Measurements from ENCODE around the gene ADAMTS10.

Gene ADAMTS10

DNA sequence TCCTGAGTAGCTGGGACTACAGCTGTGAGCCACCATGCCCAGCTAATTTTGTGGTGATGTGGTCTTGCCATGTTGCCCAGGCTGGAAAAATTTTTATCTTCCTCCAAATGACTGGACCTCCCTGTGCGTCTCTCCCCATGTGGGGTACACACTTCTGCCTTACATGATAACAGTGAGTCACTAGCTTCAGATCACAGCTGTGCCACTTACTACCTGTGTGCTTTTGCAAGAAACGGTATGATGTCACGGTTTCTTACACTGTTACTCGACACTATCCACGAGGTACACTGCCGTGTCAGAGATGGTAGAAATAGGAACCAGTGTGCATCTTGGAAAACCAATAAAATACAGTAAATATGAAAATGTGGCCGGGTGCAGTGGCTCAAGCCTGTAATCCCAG, 79.0 kb downstream of the ADAMTS10 start:
- Histone ChIP-seq H3K4me1 (ENCODE audit: control insufficient read depth, insufficient read depth, low read length) (no peaks in the 10 kb centered on the region), H3K27ac (ENCODE audit: low read depth, low read length) (no peak overlapping the region), H3K36me3 (ENCODE audit: control insufficient read depth, insufficient read depth, low read length) (peaks cover 2% of the 10 kb centered on the region)

More for the DNA sequence above, 79.0 kb downstream of the ADAMTS10 start:
- Histone ChIP-seq H3K4me3 (ENCODE audit: low read length) (no peak overlapping the region), H3K9ac (ENCODE audit: low read length) (no peak overlapping the region), H3K27me3 (ENCODE audit: control insufficient read depth, insufficient read depth, low read length) (no peaks in the 10 kb centered on the region)

All from rectal smooth muscle tissue (tissue), 1 donor.